MG63 (cell line): ENCODE results near the gene CD1E. TPM values are rescaled to one million over a fixed set of nuclear protein-coding genes. Genes with fewer than 3 reads are reported as not detected.

ENCODE experiments used
- DNase-seq: peaks from one replicate; pipeline ENCODE4 v3.0.0-alpha.2; 2020
- H3K27me3 ChIP-seq: fragments of 250-450 bp; sonication (Bioruptor Pico); 2 replicates; pipeline ENCODE4 v1.5.1; 2020; ENCODE audit warnings: mild to moderate bottlenecking, moderate library complexity
- H3K36me3 ChIP-seq: fragments of 250-450 bp; sonication (Bioruptor Pico); 2 replicates; pipeline ENCODE4 v1.5.1; 2020; ENCODE audit warnings: mild to moderate bottlenecking, moderate library complexity
- H3K4me3 ChIP-seq: fragments of 250-450 bp; sonication (Bioruptor Pico); 2 replicates; pipeline ENCODE4 v1.5.1; 2020; ENCODE audit warnings: mild to moderate bottlenecking, moderate library complexity
- H3K9me3 ChIP-seq: fragments of 250-450 bp; sonication (Bioruptor Pico); 2 replicates; pipeline ENCODE4 v1.5.1; 2020; ENCODE audit warnings: mild to moderate bottlenecking, moderate library complexity
- total RNA-seq: library from RNA; depleted of rRNA; stranded (reverse); fragments of >200 nt; shearing (Covaris generic); gene quantifications from 2 replicates; pipeline ENCODE4 v1.2.3, GENCODE V29; 2014; ENCODE audit warnings: low replicate concordance; rRNA removed

The CD1E gene
- total RNA-seq, 1 experiment from 2014 or later, result not detected

DNA sequence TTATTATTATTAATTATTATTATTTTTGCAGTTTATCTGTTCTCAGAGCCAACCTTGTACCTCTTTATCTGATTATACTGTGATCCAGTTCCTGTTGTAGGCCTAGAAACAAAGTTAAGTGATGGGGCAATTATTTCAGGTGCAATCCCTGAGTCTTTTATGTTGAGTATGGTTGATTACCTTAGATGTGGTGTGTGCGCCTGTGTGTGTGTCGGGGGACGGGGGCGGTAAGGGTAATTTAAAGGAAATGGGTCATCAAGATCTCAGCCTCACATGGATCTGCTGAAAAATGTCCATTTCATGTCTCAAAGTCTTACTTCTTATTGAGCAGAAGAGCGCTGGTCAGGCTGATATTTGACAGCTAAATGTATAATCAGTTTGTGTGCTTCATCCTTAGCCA is 53.4 kb downstream of the CD1E start:
- Histone ChIP-seq H3K36me3 (no peaks in the 10 kb centered on the region), H3K9me3 (no peaks in the 10 kb centered on the region), H3K4me3 (no peak overlapping the region), H3K27me3 (no peaks in the 10 kb centered on the region; the same call in 1 of the 2 replicates)
- DNase-seq, result no peak

Other genes with a start within 250 kb of the CD1E start
- not detected in 2 replicates for gene CD1D, start 173.0 kb upstream of the CD1E start, total RNA-seq
- gene CD1A, start 99.5 kb upstream of the CD1E start, total RNA-seq, result not detected in 2 replicates
- not detected in 2 replicates for gene CD1C, start 64.0 kb upstream of the CD1E start, total RNA-seq
- not detected in 2 replicates for gene CD1B, start 22.4 kb upstream of the CD1E start, total RNA-seq
- gene OR10T2, start 45.6 kb downstream of the CD1E start, total RNA-seq, result not detected in 2 replicates
- gene OR10K2, start 72.3 kb downstream of the CD1E start, total RNA-seq, result not detected in 2 replicates
- gene OR10K1, start 107.9 kb downstream of the CD1E start, total RNA-seq, result not detected in 2 replicates
- not detected in 2 replicates for gene OR10R2, start 118.3 kb downstream of the CD1E start, total RNA-seq
- not detected in 2 replicates for gene OR6Y1, start 200.5 kb downstream of the CD1E start, total RNA-seq
- not detected in 2 replicates for gene OR6P1, start 216.7 kb downstream of the CD1E start, total RNA-seq
- not detected in 2 replicates for gene OR10X1, start 226.0 kb downstream of the CD1E start, total RNA-seq